Measurements from ENCODE around the gene CELA3A.
"Not testable (repeated sequence)": the region's sequence is repeated elsewhere in the genome, so short reads cannot be mapped to it uniquely, and the experiment has no call there.

CELA3A gene

DNA sequence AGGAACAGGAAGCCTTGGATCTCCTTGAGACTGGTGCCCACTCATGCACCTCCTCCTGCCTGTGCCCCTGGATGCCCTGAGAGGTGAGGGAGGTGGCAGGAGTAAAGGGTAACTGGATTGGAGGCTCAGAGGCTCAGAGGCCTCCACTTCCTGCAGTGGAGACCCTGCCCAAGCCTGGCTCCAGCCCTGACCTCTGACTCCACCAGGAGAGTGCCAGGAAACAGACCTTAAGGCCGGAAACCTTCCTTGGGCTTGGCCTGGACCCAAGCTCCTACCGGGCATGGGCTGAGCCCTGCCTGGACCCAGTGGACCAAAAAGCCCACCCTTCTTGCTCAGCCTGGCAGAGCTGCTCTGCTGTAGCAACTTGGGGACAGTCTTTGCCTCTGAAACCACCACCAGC, 39.7 kb upstream of the CELA3A start:
- Histone ChIP-seq H3K4me2 (ENCODE audit: low read depth, low read length, poor library complexity, severe bottlenecking) (no peak overlapping the region), H4K20me1 (ENCODE audit: low read depth, low read length) (no peaks in the 10 kb centered on the region), H3K36me3 (ENCODE audit: low read length) (no peaks in the 10 kb centered on the region)

DNA sequence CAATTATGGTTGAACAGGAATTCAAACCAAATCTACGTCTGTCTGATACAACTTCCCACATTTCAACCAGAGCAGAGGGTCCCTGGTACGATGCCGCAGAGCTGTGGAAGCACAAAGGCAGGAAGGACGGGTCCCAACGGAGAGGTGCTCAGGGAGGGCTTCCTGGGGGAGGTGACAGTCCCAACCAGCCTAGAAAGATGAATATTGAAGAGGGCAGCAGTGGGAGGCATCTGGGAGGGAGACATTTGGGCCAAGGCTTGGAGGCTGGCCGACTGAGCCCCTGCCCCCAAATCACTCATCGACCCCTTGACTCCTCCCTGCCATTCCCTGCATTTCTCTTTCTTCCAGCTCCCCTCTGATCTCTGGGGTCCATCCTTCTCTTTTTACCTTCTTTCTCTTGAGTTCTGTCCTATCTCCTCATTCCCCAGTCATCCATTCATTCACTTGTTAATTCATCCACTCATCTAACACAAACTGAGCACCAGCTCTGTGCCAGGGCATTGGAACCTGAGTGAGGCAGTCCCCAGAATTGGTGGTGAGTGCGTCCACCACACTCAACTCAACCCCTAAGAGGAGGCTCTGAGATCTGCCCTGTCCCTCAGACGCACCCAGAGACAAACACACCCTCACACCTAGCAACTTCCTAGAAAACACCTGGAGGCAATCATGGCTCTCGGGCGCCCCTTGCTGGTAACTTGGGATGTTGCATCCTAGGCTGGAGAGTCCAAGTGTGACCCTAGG, 37.8 kb upstream of the CELA3A start:
- Histone ChIP-seq H3K9me3 (ENCODE audit: insufficient read depth, low read length) (no peaks in the 10 kb centered on the region), H3K79me2 (ENCODE audit: insufficient read depth, low read length) (no peaks in the 10 kb centered on the region), H3K27me3 (ENCODE audit: low read length) (no peaks in the 10 kb centered on the region), H3K4me3 (ENCODE audit: insufficient read depth, low read length, poor library complexity, severe bottlenecking) (no peak overlapping the region), H3K9me2 (replicated peaks; ENCODE audit: insufficient read depth, low read length) (no peaks in the 10 kb centered on the region), H3K36me3 (ENCODE audit: low read length) (no peaks in the 10 kb centered on the region), H3F3A (ENCODE audit: insufficient read depth) (no peaks in the 10 kb centered on the region), H3K9ac (ENCODE audit: low read length) (no peak overlapping the region), H2AFZ (ENCODE audit: low read depth, low read length, severe bottlenecking) (no peak overlapping the region), H4K20me1 (ENCODE audit: low read depth, low read length) (no peaks in the 10 kb centered on the region), H3K4me2 (ENCODE audit: low read depth, low read length, poor library complexity, severe bottlenecking) (no peak overlapping the region), H3K27ac (ENCODE audit: low read depth, low read length) (no peak overlapping the region)
- TF ChIP-seq, protein P1, sequence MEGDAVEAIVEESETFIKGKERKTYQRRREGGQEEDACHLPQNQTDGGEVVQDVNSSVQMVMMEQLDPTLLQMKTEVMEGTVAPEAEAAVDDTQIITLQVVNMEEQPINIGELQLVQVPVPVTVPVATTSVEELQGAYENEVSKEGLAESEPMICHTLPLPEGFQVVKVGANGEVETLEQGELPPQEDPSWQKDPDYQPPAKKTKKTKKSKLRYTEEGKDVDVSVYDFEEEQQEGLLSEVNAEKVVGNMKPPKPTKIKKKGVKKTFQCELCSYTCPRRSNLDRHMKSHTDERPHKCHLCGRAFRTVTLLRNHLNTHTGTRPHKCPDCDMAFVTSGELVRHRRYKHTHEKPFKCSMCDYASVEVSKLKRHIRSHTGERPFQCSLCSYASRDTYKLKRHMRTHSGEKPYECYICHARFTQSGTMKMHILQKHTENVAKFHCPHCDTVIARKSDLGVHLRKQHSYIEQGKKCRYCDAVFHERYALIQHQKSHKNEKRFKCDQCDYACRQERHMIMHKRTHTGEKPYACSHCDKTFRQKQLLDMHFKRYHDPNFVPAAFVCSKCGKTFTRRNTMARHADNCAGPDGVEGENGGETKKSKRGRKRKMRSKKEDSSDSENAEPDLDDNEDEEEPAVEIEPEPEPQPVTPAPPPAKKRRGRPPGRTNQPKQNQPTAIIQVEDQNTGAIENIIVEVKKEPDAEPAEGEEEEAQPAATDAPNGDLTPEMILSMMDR (IDR thresholded peaks at IDR 0.05; ENCODE audit: insufficient read depth, low read length, poor library complexity, severe bottlenecking) = peak; percentile 68
- TF ChIP-seq EZH2phosphoT487 (conservative IDR thresholded peaks at IDR 0.05; ENCODE audit: low read length) = no peak

More for the DNA sequence above, 39.7 kb upstream of the CELA3A start:
- Histone ChIP-seq H3K9ac (ENCODE audit: low read length) (no peak overlapping the region), H2AFZ (ENCODE audit: low read depth, low read length, severe bottlenecking) (no peak overlapping the region), H3K27me3 (ENCODE audit: low read length) (no peaks in the 10 kb centered on the region), H3K4me3 (ENCODE audit: insufficient read depth, low read length, poor library complexity, severe bottlenecking) (no peak overlapping the region), H3K9me2 (replicated peaks; ENCODE audit: insufficient read depth, low read length) (no peaks in the 10 kb centered on the region), H3K79me2 (ENCODE audit: insufficient read depth, low read length) (no peaks in the 10 kb centered on the region), H3F3A (ENCODE audit: insufficient read depth) (no peaks in the 10 kb centered on the region), H3K9me3 (ENCODE audit: insufficient read depth, low read length) (no peaks in the 10 kb centered on the region), H3K27ac (ENCODE audit: low read depth, low read length) (no peak overlapping the region)
- TF ChIP-seq EZH2phosphoT487 (conservative IDR thresholded peaks at IDR 0.05; ENCODE audit: low read length) = no peak
- TF ChIP-seq, protein P1 (IDR thresholded peaks at IDR 0.05; ENCODE audit: insufficient read depth, low read length, poor library complexity, severe bottlenecking) = no peak

DNA sequence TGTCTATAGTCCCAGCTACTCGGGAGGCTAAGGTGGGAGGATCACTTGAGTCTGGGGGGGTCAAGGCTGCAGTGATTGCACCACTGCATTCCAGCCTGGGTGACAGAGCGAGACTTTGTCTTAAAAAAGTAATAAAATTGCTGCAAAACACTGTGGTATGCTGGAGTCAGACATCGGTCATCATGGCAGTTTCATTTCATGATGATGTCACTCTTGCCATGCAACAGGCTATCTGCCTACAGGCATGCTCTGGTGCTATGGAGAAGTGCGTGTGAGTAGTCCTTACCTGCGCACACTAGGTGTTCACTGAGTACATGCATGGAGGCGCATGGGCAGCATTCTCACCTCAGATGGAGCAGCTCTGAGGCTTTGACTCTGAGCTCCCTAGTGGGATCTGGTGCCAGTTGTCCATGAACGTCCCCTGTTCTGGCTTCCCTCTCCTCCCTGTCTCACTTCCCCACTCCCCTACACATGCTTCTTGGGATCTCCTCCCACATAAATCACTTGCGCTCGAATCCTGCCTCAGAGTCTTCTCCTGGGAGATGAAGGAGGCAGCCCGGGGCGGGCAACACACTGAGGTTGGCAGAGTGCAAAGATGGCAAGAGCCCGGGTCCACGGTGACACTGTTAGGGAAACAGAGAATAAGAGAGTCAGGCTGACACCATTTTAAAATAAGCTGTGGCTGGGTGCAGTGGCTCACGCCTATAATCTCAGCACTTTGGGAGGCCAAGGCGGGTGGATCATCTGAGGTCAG, 35.0 kb upstream of the CELA3A start:
- no peaks in the 10 kb centered on the region for H4K20me1 ChIP-seq (ENCODE audit: low read depth, low read length)
- TF ChIP-seq, protein P1 (IDR thresholded peaks at IDR 0.05; ENCODE audit: insufficient read depth, low read length, poor library complexity, severe bottlenecking) = no peak
- no peak for TF ChIP-seq EZH2phosphoT487 (conservative IDR thresholded peaks at IDR 0.05; ENCODE audit: low read length)
- H3K36me3 ChIP-seq (ENCODE audit: low read length) = no peaks in the 10 kb centered on the region
- H3K9ac ChIP-seq (ENCODE audit: low read length) = no peak overlapping the region
- no peak overlapping the region for H3K27ac ChIP-seq (ENCODE audit: low read depth, low read length)
- no peak overlapping the region for H3K4me3 ChIP-seq (ENCODE audit: insufficient read depth, low read length, poor library complexity, severe bottlenecking)
- H2AFZ ChIP-seq (ENCODE audit: low read depth, low read length, severe bottlenecking) = no peak overlapping the region
- no peaks in the 10 kb centered on the region for H3K27me3 ChIP-seq (ENCODE audit: low read length)
- H3K9me2 ChIP-seq (replicated peaks; ENCODE audit: insufficient read depth, low read length) = no peaks in the 10 kb centered on the region
- no peak overlapping the region for H3K4me2 ChIP-seq (ENCODE audit: low read depth, low read length, poor library complexity, severe bottlenecking)
- no peaks in the 10 kb centered on the region for H3K79me2 ChIP-seq (ENCODE audit: insufficient read depth, low read length)
- no peaks in the 10 kb centered on the region for H3F3A ChIP-seq (ENCODE audit: insufficient read depth)
- no peaks in the 10 kb centered on the region for H3K9me3 ChIP-seq (ENCODE audit: insufficient read depth, low read length)

DNA sequence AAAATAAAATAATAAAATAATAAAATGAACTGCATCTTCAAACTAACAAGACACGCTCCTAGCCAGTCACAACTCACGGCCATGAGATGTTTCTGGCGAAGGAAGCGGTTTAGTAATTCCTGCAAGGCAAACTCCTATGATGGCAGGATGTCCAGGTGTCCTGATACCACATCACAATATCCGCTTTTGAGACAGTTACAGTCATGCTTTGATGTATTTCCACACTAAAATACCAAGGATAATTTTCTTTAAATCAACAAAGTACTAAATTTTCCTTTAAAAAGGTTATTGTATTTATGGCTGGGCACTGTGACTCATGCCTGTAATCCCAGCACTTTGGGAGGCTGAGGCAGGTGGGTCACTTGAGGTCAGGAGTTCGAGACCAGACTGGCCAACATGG, 34.2 kb upstream of the CELA3A start:
- H3K4me3 ChIP-seq (ENCODE audit: insufficient read depth, low read length, poor library complexity, severe bottlenecking); H2AFZ ChIP-seq (ENCODE audit: low read depth, low read length, severe bottlenecking); H3K9ac ChIP-seq (ENCODE audit: low read length); H3K79me2 ChIP-seq (ENCODE audit: insufficient read depth, low read length); H3K27ac ChIP-seq (ENCODE audit: low read depth, low read length); H3K9me3 ChIP-seq (ENCODE audit: insufficient read depth, low read length); H4K20me1 ChIP-seq (ENCODE audit: low read depth, low read length); H3K27me3 ChIP-seq (ENCODE audit: low read length); H3K9me2 ChIP-seq (replicated peaks; ENCODE audit: insufficient read depth, low read length); H3K36me3 ChIP-seq (ENCODE audit: low read length); H3F3A ChIP-seq (ENCODE audit: insufficient read depth); H3K4me2 ChIP-seq (ENCODE audit: low read depth, low read length, poor library complexity, severe bottlenecking): not testable (repeated sequence)

DNA sequence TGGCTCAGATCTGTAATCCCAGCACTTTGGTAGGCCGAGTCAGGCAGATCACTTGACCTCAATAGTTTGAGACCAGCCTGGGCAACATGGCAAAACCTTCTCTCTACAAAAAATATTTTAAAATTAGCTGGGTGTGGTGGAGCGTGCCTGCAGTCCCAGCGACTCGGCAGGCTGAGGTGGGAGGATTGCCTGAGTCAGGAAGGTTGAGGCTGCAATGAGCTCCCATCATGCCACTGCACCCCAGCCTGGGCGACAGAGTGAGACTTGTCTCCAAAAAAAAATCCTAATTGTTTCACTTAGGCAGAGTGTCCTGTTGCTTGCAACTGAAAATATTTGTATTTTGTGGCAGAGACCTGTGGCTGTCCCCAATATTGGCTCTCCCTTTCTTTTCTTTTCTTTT, 32.4 kb upstream of the CELA3A start:
- not testable (repeated sequence) for H3K9ac ChIP-seq (ENCODE audit: low read length); H2AFZ ChIP-seq (ENCODE audit: low read depth, low read length, severe bottlenecking); H4K20me1 ChIP-seq (ENCODE audit: low read depth, low read length); H3K9me3 ChIP-seq (ENCODE audit: insufficient read depth, low read length); H3K27me3 ChIP-seq (ENCODE audit: low read length); H3K4me3 ChIP-seq (ENCODE audit: insufficient read depth, low read length, poor library complexity, severe bottlenecking); H3F3A ChIP-seq (ENCODE audit: insufficient read depth); H3K36me3 ChIP-seq (ENCODE audit: low read length); H3K27ac ChIP-seq (ENCODE audit: low read depth, low read length); H3K79me2 ChIP-seq (ENCODE audit: insufficient read depth, low read length); H3K9me2 ChIP-seq (replicated peaks; ENCODE audit: insufficient read depth, low read length); H3K4me2 ChIP-seq (ENCODE audit: low read depth, low read length, poor library complexity, severe bottlenecking)
